Measurements from ENCODE around the gene MYOG. TPM values are rescaled to one million over a fixed set of nuclear protein-coding genes. Genes with fewer than 3 reads are reported as not detected.

The MYOG gene
- polyA plus RNA-seq, 1 donor (not counting 4 experiments of a cell fraction or from before 2014, with no cell fraction given): not detected

GRCh38 chr1:203129501-203130231, 43.9 kb upstream of the MYOG start:
- Histone ChIP-seq H3K4me2 (ENCODE audit: control insufficient read depth, extremely low read depth, insufficient read depth, low read depth, low read length) (no peak overlapping the region), H3K27ac (ENCODE audit: control insufficient read depth, insufficient read depth, low read length) (no peak overlapping the region), H3K9ac (ENCODE audit: control insufficient read depth, extremely low read depth, insufficient read depth, low read length) (no peak overlapping the region), H3K36me3 (ENCODE audit: control insufficient read depth in 2 of 2, extremely low read depth in 1 of 2, insufficient read depth in 2 of 2, low read length in 2 of 2) (no peaks in the 10 kb centered on the region), H3K9me1 (ENCODE audit: control insufficient read depth, extremely low read depth, insufficient read depth, low read length) (no peaks in the 10 kb centered on the region), H3K4me1 (ENCODE audit: control insufficient read depth, extremely low read depth, insufficient read depth, low read length) (peaks cover 5% of the 10 kb centered on the region), H3K9me3 (ENCODE audit: control insufficient read depth, low read depth, low read length) (no peaks in the 10 kb centered on the region), H4K20me1 (ENCODE audit: control insufficient read depth, extremely low read depth, insufficient read depth, low read length) (no peaks in the 10 kb centered on the region), H3K27me3 (ENCODE audit: control insufficient read depth, extremely low read depth, insufficient read depth, low read length) (peaks cover 44% of the 10 kb centered on the region), H2AFZ (ENCODE audit: control insufficient read depth, low read length) (no peak overlapping the region), H3K4me3 (ENCODE audit: control insufficient read depth in 2 of 3, extremely low read depth in 1 of 3, insufficient read depth in 2 of 3, low read depth in 1 of 3, low read length in 3 of 3) (no peak overlapping the region), H3K79me2 (ENCODE audit: control insufficient read depth, insufficient read depth, low read length) (no peaks in the 10 kb centered on the region)
- TF ChIP-seq CTCF (optimal IDR thresholded peaks at IDR 0.05 in 1 of 3, IDR thresholded peaks at IDR 0.05 in 1 of 3, conservative IDR thresholded peaks at IDR 0.05 in 1 of 3; ENCODE audit: extremely low read depth in 1 of 3, insufficient read depth in 2 of 3, low read length in 3 of 3) (no peak), EZH2 (IDR thresholded peaks at IDR 0.05; ENCODE audit: low read length) (no peak)
- dilution Hi-C loops (cut with MboI; ENCODE audit: extremely low pct_ligation_motif_present, low sequenced_read_pairs): no loop called here
- FAIRE-seq (no peak), DNase-seq (ENCODE audit: low read depth, low spot score) (no peak)

GRCh38 chr1:203128716-203129500, 43.1 kb upstream of the MYOG start:
- Histone ChIP-seq H3K4me2 (ENCODE audit: control insufficient read depth, extremely low read depth, insufficient read depth, low read depth, low read length) (no peak overlapping the region), H3K27ac (ENCODE audit: control insufficient read depth, insufficient read depth, low read length) (no peak overlapping the region), H3K36me3 (ENCODE audit: control insufficient read depth in 2 of 2, extremely low read depth in 1 of 2, insufficient read depth in 2 of 2, low read length in 2 of 2) (no peaks in the 10 kb centered on the region), H2AFZ (ENCODE audit: control insufficient read depth, low read length) (no peak overlapping the region), H3K4me3 (ENCODE audit: control insufficient read depth in 2 of 3, extremely low read depth in 1 of 3, insufficient read depth in 2 of 3, low read depth in 1 of 3, low read length in 3 of 3) (no peak overlapping the region), H3K4me1 (ENCODE audit: control insufficient read depth, extremely low read depth, insufficient read depth, low read length) (peaks cover 5% of the 10 kb centered on the region), H4K20me1 (ENCODE audit: control insufficient read depth, extremely low read depth, insufficient read depth, low read length) (no peaks in the 10 kb centered on the region), H3K9me3 (ENCODE audit: control insufficient read depth, low read depth, low read length) (no peaks in the 10 kb centered on the region), H3K9me1 (ENCODE audit: control insufficient read depth, extremely low read depth, insufficient read depth, low read length) (no peaks in the 10 kb centered on the region), H3K9ac (ENCODE audit: control insufficient read depth, extremely low read depth, insufficient read depth, low read length) (no peak overlapping the region), H3K79me2 (ENCODE audit: control insufficient read depth, insufficient read depth, low read length) (no peaks in the 10 kb centered on the region), H3K27me3 (ENCODE audit: control insufficient read depth, extremely low read depth, insufficient read depth, low read length) (peaks cover 52% of the 10 kb centered on the region)
- FAIRE-seq (no peak), DNase-seq (ENCODE audit: low read depth, low spot score) (no peak)
- dilution Hi-C loops (cut with MboI; ENCODE audit: extremely low pct_ligation_motif_present, low sequenced_read_pairs): no loop called here
- no peak for TF ChIP-seq CTCF (optimal IDR thresholded peaks at IDR 0.05 in 1 of 3, IDR thresholded peaks at IDR 0.05 in 1 of 3, conservative IDR thresholded peaks at IDR 0.05 in 1 of 3; ENCODE audit: extremely low read depth in 1 of 3, insufficient read depth in 2 of 3, low read length in 3 of 3)
- TF ChIP-seq EZH2 (IDR thresholded peaks at IDR 0.05; ENCODE audit: low read length): no peak
